ENCODE results near the gene NEK1. TPM values are rescaled to one million over a fixed set of nuclear protein-coding genes. Genes with fewer than 3 reads are reported as not detected.
A peak's percentile ranks its signal among the peaks of the same experiment; 100 is the strongest.
"Not testable (repeated sequence)": the region's sequence is repeated elsewhere in the genome, so short reads cannot be mapped to it uniquely, and the experiment has no call there.

NEK1 gene
- total RNA-seq, 2 donors from 2014 or later, result 9.8 to 20.6 TPM

GRCh38 chr4:169565606-169566005 lies 46.8 kb downstream of the NEK1 start:
- no peaks in the 10 kb centered on the region for H3K9me3 Mint-ChIP-seq
- H3K4me3 Mint-ChIP-seq, result no peak overlapping the region
- H3K4me1 Mint-ChIP-seq (ENCODE audit: low read depth in 2 of 2), result peaks cover 4 to 7% of the 10 kb centered on the region in 2 donors
- no peaks in the 10 kb centered on the region for H3K27me3 Mint-ChIP-seq
- ATAC-seq (peak in 1 of 2 donors; percentile 59), DNase-seq (ENCODE audit: low spot score) (no peak)
- H3K36me3 Mint-ChIP-seq, result peaks cover 5% of the 10 kb centered on the region
- H3K27ac Mint-ChIP-seq, result peak overlapping the region in 1 of 2 donors; percentile 59

GRCh38 chr4:169557061-169557636 lies 55.2 kb downstream of the NEK1 start:
- H3K4me3 Mint-ChIP-seq, result no peak overlapping the region
- no peak for DNase-seq (ENCODE audit: low spot score)
- no peak for ATAC-seq
- H3K27me3 Mint-ChIP-seq, result no peaks in the 10 kb centered on the region
- H3K4me1 Mint-ChIP-seq (ENCODE audit: low read depth in 2 of 2), result no peaks in the 10 kb centered on the region
- H3K36me3 Mint-ChIP-seq, result peaks cover 30% of the 10 kb centered on the region
- peaks cover 2% of the 10 kb centered on the region for H3K9me3 Mint-ChIP-seq
- peak overlapping the region in 1 of 2 donors; percentile 3 for H3K27ac Mint-ChIP-seq

DNA sequence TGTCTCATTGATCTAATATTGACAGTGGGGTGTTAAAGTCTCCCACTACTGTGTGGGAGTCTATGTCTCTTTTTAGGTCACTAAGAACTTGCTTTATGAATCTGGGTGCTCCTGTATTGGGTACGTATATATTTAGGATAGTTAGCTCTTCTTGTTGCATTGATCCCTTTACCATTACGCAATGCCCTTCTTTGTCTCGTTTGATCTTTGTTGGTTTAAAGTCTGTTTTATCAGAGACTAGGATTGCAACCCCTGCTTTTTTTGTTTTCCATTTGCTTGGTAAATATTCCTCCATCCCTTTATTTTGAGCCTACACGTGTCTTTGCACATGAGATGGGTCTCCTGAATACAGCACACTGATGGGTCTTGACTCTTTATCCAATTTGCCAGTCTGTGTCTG lies 65.8 kb downstream of the NEK1 start:
- ATAC-seq; H3K27me3 Mint-ChIP-seq; H3K4me1 Mint-ChIP-seq (ENCODE audit: low read depth in 2 of 2); DNase-seq (ENCODE audit: low spot score); H3K4me3 Mint-ChIP-seq; H3K27ac Mint-ChIP-seq: not testable (repeated sequence)
- H3K36me3 Mint-ChIP-seq, result peaks cover 56% of the 10 kb centered on the region
- H3K9me3 Mint-ChIP-seq, result peaks cover 33% of the 10 kb centered on the region

DNA sequence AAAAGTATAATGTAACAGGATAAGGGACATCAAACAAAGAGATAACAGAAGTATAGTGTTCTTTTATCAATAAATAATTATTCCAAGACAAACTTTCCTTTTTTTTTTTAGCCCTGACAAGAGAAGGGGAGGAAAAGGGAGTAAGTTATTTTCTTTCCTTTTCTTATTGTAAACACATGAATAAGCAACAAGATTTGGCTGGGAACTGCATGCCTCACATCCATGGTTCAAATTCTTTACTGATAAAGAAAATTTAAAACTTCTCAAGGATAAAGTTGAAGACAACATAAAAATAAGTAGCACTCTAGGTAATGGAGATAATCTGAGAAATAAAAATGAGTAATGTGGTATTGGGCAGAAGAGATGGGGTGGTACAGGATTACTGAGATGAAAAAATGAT lies 71.6 kb downstream of the NEK1 start:
- Mint-ChIP-seq H3K27me3 (no peaks in the 10 kb centered on the region), H3K36me3 (peaks cover 28% of the 10 kb centered on the region), H3K4me3 (no peak overlapping the region)

DNA sequence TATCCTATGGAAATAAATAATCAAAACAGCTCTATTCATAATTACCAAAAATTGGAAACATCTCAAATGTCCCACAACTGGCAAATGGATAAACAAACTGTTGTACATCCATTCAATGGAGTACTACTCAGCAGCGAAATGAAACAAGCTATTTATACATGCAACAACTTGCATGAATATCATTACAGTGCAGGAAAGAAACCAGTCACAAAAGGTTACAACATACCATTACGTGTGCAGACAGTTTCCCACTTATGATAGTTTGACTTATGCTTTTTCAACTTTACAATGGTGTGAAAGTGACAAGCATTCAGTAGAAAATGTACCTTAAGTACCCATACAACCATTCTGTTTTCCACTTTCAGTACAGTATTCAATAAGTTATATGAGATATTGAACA lies 82.3 kb downstream of the NEK1 start:
- ATAC-seq, result no peak
- H3K4me1 Mint-ChIP-seq (ENCODE audit: low read depth in 2 of 2), result no peaks in the 10 kb centered on the region
- no peaks in the 10 kb centered on the region for H3K9me3 Mint-ChIP-seq
- no peaks in the 10 kb centered on the region for H3K27me3 Mint-ChIP-seq
- peaks cover 38% of the 10 kb centered on the region for H3K36me3 Mint-ChIP-seq
- no peak for DNase-seq (ENCODE audit: low spot score)
- H3K27ac Mint-ChIP-seq, result no peak overlapping the region
- no peak overlapping the region for H3K4me3 Mint-ChIP-seq

More for the DNA sequence above, 71.6 kb downstream of the NEK1 start:
- Mint-ChIP-seq H3K4me1 (ENCODE audit: low read depth in 2 of 2) (no peaks in the 10 kb centered on the region), H3K27ac (no peak overlapping the region), H3K9me3 (peaks cover 20% of the 10 kb centered on the region)
- no peak for DNase-seq (ENCODE audit: low spot score)
- ATAC-seq, result no peak

- DNase-seq (ENCODE audit: low spot score), result no peak
- H3K27me3 Mint-ChIP-seq, result no peaks in the 10 kb centered on the region
- H3K4me3 Mint-ChIP-seq, result no peak overlapping the region
- no peak for ATAC-seq
- no peaks in the 10 kb centered on the region for H3K4me1 Mint-ChIP-seq (ENCODE audit: low read depth in 2 of 2)
- H3K36me3 Mint-ChIP-seq, result peaks cover 34% of the 10 kb centered on the region
- no peak overlapping the region for H3K27ac Mint-ChIP-seq
- no peaks in the 10 kb centered on the region for H3K9me3 Mint-ChIP-seq
These were observed 88.6 kb downstream of the NEK1 start for GRCh38 chr4:169523796-169524195.

DNA sequence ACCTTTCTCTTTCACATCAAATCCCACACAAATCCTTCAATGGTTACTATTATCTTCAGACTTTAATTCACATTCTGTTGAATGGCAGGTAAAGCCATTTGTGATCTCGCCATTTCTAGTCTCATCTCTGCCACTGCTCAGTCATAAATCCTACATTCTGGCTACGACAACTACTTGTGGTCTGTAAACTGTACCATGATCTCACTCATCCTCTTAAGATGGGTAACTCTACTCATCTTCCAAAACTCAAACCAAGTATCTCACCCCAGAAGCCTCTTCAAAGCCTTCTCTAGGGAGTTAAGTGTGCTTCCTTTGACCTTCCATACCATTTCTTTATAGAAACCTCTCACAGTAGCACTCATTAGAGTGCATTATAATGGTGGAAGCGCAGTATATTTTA lies 101.8 kb downstream of the NEK1 start:
- peaks cover 5% of the 10 kb centered on the region in 2 donors for H3K4me1 Mint-ChIP-seq (ENCODE audit: low read depth in 2 of 2)
- H3K27me3 Mint-ChIP-seq, result no peaks in the 10 kb centered on the region
- DNase-seq (ENCODE audit: low spot score) (no peak), ATAC-seq (no peak)
- no peaks in the 10 kb centered on the region for H3K9me3 Mint-ChIP-seq
- no peak overlapping the region for H3K27ac Mint-ChIP-seq
- H3K36me3 Mint-ChIP-seq, result peaks cover 2% of the 10 kb centered on the region
- no peak overlapping the region for H3K4me3 Mint-ChIP-seq

- ATAC-seq (no peak), DNase-seq (ENCODE audit: low spot score) (no peak)
- peaks cover 27% of the 10 kb centered on the region for H3K36me3 Mint-ChIP-seq
- H3K4me3 Mint-ChIP-seq, result no peak overlapping the region
- H3K27ac Mint-ChIP-seq, result no peak overlapping the region
- H3K9me3 Mint-ChIP-seq, result no peaks in the 10 kb centered on the region
- H3K4me1 Mint-ChIP-seq (ENCODE audit: low read depth in 2 of 2), result no peaks in the 10 kb centered on the region
- H3K27me3 Mint-ChIP-seq, result no peaks in the 10 kb centered on the region
These were observed 105.5 kb downstream of the NEK1 start for GRCh38 chr4:169506903-169507302.

DNA sequence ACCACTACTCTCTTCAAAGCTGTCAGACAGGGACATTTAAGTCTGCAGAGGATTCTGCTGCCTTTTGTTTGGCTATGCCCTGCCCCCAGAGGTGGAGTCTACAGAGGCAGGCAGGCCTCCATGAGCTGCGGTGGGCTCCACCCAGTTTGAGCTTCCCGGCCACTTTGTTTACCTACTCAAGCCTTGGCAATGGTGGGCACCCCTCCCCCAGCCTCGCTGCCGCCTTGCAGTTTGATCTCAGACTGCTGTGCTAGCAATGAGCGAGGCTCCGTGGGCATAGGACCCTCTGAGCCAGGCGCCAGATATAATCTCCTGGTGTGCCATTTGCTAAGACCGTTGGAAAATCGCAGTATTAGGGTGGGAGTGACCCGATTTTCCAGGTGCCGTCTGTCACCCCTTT lies 112.5 kb downstream of the NEK1 start:
- H3K9me3 Mint-ChIP-seq; H3K27me3 Mint-ChIP-seq; H3K27ac Mint-ChIP-seq; DNase-seq (ENCODE audit: low spot score); ATAC-seq; H3K4me1 Mint-ChIP-seq (ENCODE audit: low read depth in 2 of 2); H3K4me3 Mint-ChIP-seq: not testable (repeated sequence)
- peaks cover 44% of the 10 kb centered on the region for H3K36me3 Mint-ChIP-seq

GRCh38 chr4:169494234-169494633 lies 118.1 kb downstream of the NEK1 start:
- not testable (repeated sequence) for H3K9me3 Mint-ChIP-seq; ATAC-seq; H3K27ac Mint-ChIP-seq; H3K4me3 Mint-ChIP-seq; H3K36me3 Mint-ChIP-seq; DNase-seq (ENCODE audit: low spot score); H3K27me3 Mint-ChIP-seq
- peaks cover 9 to 13% of the 10 kb centered on the region in 2 donors for H3K4me1 Mint-ChIP-seq (ENCODE audit: low read depth in 2 of 2)

DNA sequence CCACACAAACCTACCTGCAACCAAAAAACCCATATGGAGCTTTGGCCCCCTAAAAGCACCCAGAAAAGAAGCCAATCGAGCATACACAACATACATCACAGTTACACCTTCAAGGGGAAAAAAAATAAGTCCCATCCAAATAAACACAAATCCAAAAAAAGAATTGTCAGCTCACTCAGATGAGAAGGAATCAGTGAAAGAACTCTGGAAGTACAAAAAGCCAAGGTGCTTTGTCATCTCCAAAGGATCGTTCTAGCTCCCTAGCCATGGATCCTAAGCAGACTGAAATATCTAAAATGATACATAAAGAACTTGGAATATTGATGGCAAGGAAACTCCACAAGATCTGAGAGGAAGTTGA lies 119.2 kb downstream of the NEK1 start:
- peaks cover 9 to 13% of the 10 kb centered on the region in 2 donors for H3K4me1 Mint-ChIP-seq (ENCODE audit: low read depth in 2 of 2)
- ATAC-seq (no peak), DNase-seq (ENCODE audit: low spot score) (no peak)
- peak overlapping the region in 1 of 2 donors; percentile 15 for H3K27ac Mint-ChIP-seq
- H3K27me3 Mint-ChIP-seq, result no peaks in the 10 kb centered on the region
- H3K36me3 Mint-ChIP-seq, result peaks cover 4% of the 10 kb centered on the region
- H3K4me3 Mint-ChIP-seq, result no peak overlapping the region
- H3K9me3 Mint-ChIP-seq, result no peaks in the 10 kb centered on the region

DNA sequence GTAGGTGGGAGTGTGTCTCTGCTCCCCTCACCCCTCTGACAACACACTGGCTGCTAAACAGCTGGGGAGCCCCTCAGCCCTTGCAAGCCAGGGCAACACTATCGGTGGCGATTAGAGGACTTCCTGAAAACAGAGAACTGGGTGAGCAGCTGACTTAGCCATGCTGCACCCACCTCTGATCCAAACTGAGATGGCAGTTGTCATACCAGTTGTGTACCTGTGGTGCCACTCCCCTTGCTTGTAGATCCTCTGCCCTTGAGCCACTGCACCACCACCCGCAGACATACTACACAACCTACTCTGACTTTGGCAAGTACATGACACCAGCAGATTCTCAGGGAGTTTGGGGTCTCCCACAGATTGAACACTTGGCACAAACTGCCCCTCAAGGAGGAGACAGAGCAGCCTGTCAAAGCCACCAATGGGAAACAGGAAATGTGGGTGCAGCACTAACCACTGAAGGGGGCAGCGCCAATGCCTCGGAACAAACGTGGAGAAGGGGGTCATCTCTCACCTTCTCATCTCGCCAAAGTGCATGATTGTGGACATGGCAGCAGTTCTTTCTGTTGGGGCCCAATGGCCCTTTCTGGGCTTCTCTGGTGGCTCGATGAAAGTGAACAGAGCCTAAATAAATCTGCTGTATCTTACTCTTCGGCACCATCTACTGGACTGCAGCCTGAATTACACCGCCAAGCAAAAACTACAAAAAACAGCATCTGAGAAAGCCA lies 119.8 kb downstream of the NEK1 start:
- H3K27me3 Mint-ChIP-seq, result no peaks in the 10 kb centered on the region
- peaks cover 9 to 13% of the 10 kb centered on the region in 2 donors for H3K4me1 Mint-ChIP-seq (ENCODE audit: low read depth in 2 of 2)
- H3K9me3 Mint-ChIP-seq, result no peaks in the 10 kb centered on the region
- H3K27ac Mint-ChIP-seq, result peak overlapping the region in 1 of 2 donors; percentile 15
- no peak overlapping the region for H3K4me3 Mint-ChIP-seq
- ATAC-seq (peak; percentile 62 to 64), DNase-seq (ENCODE audit: low spot score) (no peak)
- H3K36me3 Mint-ChIP-seq, result peaks cover 4% of the 10 kb centered on the region

DNA sequence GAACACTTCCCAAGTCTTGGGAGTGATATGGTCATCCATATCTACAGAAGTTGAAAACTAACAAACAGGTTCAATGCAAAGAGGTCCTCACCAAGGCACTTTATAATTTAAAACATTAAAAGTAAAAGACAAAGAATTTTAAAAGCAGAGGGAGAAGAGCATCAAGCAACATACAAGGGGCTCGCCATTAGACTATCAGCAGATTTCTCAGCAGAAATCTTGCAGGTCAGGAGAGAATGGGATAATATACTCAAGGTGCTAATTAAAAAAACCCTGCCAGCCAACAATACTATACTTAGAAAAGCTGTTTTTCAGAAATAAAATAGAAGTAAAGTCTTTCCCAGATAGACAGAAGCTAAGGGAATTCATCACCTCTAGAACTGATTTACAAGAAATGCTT lies 121.2 kb downstream of the NEK1 start:
- H3K4me1 Mint-ChIP-seq (ENCODE audit: low read depth in 2 of 2), result peaks cover 9 to 13% of the 10 kb centered on the region in 2 donors
- no peak for ATAC-seq
- H3K9me3 Mint-ChIP-seq, result no peaks in the 10 kb centered on the region
- DNase-seq (ENCODE audit: low spot score), result no peak
- H3K27me3 Mint-ChIP-seq, result no peaks in the 10 kb centered on the region
- H3K36me3 Mint-ChIP-seq, result no peaks in the 10 kb centered on the region
- no peak overlapping the region for H3K27ac Mint-ChIP-seq
- H3K4me3 Mint-ChIP-seq, result no peak overlapping the region

DNA sequence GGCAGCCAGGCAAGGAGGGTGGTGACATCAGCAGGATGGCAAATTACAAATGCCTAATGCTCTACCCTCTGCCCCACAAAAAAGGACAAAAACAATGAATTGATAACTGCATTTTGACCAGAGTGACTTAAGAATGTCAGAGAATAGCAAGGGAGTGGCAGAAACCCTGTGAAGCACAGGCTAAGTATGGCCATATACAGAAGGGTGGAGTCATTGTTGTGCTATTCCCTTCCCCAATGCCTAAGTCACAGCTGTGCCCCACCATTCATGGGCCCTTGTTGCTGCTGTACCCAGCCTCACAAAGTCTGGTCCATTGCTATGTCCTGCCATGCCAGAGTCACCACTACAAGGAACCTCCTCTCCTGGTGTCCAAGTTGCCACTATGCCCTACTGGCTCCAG lies 123.1 kb downstream of the NEK1 start:
- no peak overlapping the region for H3K27ac Mint-ChIP-seq
- ATAC-seq (no peak), DNase-seq (ENCODE audit: low spot score) (no peak)
- peaks cover 9 to 13% of the 10 kb centered on the region in 2 donors for H3K4me1 Mint-ChIP-seq (ENCODE audit: low read depth in 2 of 2)
- no peaks in the 10 kb centered on the region for H3K27me3 Mint-ChIP-seq
- no peak overlapping the region for H3K4me3 Mint-ChIP-seq
- H3K36me3 Mint-ChIP-seq, result no peaks in the 10 kb centered on the region
- no peaks in the 10 kb centered on the region for H3K9me3 Mint-ChIP-seq
